NCI-H1694 treated with DMSO at 0.1 percent for 48 hours (cell line): ENCODE measurements around the gene MFSD12.
"Not testable (repeated sequence)": the region's sequence is repeated elsewhere in the genome, so short reads cannot be mapped to it uniquely, and the experiment has no call there.

Source experiments
- DNase-seq: peaks from one replicate; lab custom pipeline; 2025; lab: John Stamatoyannopoulos, UW

MFSD12 gene

DNA sequence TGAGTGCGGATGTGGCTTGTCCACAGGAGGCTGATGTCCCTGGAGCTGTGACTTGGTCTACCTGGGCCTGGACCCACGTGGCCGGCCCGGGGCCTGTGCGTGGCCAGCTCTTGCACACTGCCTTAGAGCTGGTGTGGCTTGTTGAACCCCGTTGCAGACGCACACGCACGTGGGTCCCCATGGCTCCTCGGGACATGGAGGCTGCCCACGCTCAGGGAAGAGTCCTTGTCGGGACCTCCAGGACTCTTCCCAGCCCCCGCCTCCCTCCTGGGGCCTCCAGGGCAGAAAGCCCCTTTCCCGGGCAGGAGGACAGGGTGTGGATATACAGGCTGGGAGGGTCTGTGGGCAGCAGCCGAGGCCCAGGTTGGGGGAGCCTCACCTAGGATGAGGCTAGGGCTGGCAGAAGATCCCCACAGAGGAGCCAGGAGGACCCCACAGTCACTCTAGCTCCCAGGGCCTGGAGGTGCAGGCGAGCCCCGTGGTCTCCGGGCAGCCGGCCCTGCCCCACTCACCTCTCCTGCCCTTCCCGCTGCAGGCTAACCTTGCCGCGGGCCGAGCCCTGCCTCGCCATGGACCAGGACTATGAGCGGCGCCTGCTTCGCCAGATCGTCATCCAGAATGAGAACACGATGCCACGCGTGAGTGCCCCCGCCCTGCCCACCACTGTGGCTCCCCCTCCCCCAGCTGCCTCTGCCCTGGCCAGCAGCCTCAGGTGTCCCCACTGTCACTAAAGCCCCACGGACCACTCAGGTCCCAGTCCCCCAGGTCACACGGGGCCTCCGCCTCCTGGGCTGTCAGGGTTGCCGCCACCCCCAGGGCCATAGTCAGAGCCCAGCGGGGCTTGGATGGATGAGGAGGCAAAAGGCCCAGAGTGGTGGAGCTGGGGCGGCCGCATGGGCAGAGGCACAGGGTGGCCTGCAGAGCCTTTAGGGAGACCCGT is 34.7 kb downstream of the MFSD12 start:
- no peak for DNase-seq

DNA sequence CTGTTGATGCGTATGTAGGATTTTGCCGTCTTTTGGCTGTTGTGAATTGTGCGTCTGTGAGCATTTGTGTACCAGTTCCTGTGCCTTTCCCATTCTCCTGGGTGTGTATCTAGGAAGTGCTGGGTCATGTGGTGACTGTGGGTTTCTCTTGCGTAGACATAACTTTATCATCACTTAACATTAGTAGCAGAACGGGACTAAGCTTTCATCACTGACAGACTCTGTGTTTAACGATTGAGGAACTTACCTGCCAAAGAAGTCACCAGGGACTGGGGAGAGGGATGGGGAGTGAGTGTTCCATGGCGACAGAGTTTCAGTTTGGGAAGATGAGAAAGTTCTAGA is 36.3 kb downstream of the MFSD12 start:
- no peak for DNase-seq

DNA sequence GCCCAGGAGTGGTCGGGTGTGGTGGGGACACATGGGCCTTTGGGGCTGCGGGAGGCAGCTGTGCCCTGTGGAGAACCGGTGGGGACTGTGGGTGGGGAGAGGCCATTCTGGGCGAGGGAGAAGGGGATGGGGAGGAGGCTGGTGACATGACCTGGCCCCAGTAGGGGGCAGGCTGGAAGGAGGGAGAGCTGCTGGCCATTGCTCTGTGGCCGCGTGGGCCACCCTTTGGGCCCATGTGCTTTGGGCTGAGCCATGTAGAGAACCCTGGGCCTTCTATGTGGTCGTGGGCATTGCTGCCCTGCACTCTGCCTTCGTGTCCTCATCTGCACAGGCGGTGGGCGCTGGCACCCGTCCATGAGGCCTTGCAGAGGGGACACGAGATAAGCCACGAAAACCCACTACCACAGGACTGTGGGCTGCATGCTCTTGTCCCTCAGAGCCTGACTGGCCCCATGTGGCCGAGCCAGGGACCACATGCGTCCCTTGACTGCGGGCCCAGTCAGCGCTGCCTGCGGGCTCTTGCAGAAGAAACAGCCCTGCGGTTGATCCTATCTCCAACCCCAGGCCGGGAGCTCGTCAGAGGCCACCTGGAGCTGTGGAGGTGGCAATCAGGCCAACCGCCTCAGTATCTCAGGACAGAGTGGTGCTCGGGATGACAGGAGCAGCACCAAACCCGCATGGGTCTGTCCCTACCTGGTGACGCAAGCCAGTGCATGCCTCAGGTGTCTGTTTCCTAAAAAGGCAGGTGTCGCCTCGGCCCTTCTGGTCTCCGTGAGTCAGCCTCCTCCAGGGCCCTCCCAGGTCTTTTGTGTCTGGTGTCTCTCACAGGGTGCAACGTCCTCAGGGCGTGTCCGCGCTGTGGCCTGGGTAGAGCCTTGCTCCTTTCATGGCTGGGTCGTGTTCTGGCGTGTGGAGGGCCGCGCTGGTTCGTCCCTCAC is 37.0 kb downstream of the MFSD12 start:
- no peak for DNase-seq

DNA sequence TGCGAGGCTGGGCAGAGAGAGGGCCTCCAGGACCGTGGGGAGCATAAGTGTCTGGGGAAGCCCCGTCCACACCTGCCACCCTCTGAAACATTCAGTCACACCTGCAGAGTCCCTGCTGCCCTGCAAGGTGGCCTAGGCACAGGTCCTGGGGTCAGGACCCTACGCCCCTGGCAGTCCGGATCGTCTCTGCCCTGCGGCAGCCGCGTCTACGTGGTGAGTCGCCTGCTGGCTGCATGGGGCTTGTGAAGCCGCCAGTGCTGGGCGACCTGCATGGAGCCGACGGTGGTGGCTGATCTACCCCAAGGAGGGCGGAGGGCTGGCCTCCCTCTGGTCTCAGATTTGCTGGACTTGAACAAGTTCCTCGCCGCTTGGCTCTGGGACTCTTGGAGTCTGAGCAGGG is 38.3 kb downstream of the MFSD12 start:
- DNase-seq: no peak

DNA sequence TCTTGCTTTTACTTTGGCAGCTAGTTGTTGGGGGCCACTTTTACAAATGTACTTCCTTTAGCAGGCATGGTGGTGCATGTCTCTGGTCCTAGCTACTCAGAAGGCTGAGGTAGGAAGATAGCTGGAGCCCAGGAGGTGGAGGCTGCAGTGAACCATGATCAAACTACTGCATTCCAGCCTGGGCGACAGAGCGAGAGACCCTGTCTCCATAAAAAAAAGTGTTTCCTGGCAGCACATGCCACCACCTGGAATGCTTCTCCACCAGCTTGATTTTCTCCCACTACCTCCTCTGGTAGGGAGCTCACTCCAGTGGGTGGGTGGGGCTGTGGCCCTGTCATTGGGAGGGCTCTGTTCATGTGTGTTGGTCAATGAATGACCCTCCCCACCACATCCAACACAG is 38.7 kb downstream of the MFSD12 start:
- no peak for DNase-seq

DNA sequence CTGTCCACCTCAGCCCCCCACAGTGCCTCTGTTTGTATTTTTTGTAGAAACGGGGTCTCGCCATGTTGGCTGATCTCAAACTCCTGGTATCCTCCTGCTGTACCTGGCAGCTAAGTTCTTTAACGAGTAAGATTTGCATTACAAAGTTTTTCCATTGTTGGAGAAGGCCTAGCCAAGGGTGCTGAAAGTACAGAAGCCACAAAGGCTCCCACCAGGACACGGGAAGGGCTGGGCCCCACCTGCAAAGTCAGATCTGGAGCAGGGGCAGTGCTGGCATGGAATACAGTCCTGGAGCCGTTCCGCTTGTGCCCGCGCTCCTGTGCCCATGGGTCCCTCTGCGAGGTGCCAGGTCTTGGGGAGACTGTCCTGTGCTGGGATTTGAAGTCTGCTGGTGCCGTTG is 39.1 kb downstream of the MFSD12 start:
- DNase-seq: no peak

DNA sequence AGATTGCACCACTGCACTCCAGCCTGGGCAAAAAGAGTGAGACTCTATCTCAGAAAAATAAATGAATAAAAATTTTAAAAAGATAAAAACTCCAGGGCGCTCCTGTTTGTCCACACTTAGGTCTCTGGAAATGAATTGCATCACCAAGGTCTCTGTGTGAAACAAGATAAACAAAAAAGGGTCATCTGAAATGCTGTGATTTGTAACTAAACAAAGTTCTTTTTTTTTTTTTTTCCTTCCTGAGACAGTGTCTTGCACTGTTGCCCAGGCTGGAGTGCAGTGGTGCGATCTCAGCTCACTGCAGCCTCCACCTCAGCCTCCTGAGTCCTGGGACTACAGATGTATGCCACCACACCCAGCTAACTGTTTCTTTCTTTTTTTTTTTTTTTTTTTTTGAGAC is 39.7 kb downstream of the MFSD12 start:
- no peak for DNase-seq

DNA sequence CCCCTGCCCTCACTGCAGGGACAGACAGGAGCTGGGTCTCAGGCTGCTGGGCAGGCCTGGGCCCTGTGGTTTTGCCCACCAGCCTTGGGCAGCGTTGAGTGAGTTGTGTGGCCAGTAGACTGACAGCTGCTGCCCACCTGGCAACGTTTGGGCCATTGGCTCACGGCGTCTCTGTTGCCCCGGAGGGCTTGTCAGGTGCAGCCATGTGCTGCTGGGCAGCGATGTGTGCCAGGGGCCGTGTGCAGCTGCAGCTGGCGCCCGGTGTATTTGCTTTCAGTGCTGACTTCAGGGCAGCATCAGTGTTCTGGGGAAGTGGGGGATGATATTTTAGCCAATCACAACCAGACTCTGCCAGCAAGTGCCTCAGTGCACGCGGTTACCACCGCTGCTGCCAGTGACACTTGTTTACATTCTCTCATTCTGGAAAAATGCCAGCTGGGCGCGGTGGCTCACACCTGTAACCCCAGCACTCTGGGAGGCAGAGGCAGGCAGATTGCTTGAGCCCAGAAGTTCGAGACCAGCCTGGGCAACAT is 40.6 kb downstream of the MFSD12 start:
- DNase-seq: peak; percentile 31

DNA sequence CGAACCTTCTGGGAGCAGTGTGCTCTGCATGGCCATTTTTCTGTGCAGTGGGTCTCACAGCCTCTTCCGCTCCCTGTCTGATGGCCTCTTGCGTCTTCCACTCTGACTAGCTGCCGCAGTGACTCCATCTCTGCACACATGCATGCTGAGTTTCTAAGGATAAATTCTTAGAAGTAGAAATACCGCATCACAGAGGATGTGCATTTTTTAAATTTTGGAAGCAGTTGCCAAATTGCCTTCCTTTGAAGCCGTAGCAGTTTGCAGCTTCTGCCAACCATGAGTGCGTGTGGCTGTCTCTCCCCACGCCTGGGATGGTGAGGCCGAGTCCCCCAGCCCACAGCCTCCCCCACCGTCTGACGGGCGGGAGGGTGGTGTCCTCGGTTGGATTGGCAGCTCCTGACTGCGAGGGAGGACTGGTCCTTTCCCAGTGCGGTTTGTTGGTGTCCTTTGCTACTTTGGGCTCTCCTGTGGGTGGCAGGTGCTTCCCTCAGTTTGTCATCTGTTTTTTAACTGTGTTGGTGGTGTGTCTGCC is 41.4 kb downstream of the MFSD12 start:
- no peak for DNase-seq

DNA sequence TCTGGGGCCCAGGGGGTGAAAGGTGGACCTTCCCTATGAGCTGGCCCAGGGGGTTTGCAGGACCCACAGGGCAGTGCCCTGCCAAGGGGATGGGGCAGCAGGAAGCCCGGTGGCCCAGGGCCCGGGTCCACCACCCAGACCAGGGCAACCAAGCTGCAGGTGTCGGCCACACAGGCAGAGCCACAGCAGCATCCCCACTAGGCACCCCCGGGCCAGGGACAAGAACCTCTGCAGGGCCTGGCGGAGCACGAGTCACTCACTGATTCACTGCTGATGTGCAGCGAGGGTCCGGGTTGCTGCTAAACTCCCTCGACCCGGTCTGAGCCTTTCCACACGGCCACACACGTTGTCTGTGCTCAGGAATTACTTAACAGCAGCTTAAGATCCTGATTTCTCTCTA is 42.5 kb downstream of the MFSD12 start:
- no peak for DNase-seq

DNA sequence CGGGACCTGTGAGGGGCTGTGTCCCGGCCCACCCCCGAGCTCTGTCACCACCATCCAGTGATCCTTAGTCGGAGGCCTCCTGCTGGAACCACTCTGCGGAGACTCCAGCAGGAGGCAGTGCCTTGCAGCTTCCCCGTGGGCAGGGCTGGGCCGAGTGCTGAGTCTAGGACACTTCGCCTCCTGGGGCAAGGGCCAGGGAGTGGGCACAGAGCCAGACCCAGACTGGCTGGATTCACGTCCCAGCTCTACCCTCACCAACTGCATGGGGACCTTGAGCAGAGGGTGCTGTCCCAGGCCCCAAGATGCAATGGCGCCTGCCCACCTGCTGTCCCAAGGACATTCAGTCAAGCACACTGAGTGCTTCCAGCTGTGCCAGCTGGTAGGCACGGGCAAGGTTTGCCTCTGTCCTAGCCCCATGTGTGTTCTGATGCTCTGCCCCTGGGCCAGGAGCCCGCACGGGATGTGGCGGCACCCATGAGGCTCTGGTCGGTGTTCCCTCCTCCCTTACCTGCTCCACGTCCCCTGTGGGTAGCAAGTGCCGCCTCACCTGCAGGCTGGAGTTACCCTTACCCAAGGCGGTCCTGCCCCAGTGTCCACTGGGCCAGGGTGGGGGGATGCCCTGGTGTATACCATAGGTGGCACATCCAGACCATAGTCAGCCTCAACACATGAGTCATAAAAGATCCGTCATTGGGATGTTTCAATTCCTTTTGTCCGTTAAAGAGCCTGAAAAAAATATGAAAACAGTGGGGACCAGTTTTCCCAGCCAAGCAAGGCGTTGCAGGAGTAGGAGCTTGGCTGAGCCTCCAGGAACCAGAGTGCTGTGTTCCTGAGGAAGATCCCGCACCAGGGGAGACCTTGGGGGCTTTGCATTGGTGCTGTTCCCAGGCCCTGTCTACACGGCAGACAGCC is 43.9 kb downstream of the MFSD12 start:
- no peak for DNase-seq

DNA sequence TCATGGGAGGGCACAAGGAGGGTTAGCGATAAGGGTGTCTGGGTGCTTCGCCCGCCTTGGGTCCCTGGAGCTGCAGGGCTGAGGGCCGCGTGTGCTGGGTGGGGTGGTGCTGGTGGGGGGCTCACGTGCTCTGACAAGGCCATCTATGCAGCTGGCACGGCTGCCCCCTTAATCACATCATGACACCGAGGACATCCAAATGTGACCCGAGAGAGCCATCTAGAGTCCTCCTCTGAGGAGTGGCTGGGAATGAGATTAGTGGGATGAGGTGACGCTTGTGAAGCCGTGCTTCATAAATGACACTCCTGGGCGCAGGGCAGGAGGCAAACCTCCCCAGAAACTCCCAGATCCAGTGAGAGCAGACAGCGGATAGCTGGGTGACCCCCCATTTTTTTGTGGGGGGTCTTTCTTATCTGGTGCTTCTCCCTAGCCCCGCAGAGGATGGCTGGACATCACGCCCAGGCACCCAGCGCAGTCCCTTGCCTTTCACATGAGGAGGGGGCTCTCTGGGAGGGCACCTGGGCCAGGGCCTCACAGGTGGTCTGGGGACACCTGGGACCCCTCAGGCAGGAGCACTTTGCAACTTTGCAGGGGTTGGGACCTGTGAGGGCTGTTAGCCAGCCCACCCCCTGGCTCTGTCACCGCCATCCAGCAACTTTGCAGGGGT is 44.7 kb downstream of the MFSD12 start:
- DNase-seq: no peak

DNA sequence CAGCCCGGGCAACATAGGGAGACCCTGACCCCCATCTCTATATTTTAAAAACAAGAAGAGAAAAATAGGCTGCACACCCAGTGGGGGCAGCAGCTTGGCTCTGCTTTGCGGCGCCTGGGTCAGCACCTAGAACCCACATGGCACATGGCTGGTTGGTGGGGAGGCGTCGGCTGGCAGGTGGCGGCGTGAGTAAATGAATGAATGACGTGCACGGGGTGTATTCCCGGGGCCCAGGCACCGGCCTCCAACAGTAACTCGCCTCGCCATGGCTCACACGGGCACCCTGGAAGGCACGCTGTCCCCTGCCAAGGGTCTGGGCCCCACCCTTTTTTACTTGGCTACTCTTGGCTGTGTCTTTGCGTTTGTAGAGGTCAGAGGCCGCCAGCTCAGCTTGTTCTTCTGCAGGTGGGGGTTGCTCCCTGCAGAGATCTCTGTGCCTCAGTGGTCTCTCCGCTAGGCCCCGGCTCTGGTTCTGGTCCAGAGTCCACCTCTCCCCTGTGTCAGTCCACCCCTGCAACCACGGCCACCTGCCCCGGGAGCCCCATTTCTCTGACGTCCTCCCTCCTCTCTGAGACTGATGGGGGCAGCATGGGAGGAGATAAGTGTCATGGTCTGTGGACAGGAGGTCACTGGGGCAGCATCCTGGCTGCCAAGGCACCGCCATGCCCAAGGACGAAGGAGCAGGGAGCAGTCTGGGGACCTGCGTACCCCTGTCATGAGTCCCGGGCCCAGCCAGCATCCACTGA is 45.7 kb downstream of the MFSD12 start:
- DNase-seq: no peak

DNA sequence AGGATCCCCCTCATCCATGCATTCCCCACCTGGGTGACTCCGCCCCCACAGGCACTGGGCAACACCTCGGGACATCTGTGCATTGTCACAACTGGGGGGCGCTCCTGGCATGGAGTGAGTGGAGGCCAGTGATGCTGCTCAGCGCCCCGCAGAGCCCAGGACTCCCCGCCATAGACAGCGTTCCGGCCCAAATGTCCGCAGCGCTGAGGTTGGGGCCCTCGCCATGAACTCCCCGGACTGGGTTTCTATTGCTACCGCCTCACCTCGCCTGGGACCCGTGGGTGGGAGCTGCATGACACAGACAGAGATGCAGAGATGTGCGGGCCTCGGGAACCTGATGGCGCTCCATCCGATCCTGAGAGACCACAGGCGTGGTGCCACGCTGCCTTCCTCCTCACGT is 46.7 kb downstream of the MFSD12 start:
- DNase-seq: no peak

DNA sequence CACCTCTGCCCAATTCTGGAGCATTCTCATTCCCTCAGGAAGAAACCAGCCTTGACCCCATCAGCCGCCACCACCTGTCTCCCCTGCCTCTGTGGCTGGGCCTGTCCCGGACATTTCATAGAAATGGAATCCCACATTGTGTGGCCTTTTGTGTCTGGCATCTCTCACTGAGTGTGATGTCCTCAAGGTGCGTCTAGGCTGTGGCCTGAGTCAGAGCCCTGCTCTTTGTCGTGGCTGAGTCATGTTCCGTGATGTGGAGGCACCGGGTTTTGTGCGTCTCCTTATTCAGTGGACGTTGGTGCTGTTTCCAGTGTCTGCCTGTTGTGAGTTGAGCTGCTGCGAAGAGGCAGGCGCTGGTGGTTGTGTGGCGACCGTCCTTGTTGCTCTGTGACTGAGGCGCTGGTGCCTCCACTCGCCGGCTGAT is 47.8 kb downstream of the MFSD12 start:
- no peak for DNase-seq

DNA sequence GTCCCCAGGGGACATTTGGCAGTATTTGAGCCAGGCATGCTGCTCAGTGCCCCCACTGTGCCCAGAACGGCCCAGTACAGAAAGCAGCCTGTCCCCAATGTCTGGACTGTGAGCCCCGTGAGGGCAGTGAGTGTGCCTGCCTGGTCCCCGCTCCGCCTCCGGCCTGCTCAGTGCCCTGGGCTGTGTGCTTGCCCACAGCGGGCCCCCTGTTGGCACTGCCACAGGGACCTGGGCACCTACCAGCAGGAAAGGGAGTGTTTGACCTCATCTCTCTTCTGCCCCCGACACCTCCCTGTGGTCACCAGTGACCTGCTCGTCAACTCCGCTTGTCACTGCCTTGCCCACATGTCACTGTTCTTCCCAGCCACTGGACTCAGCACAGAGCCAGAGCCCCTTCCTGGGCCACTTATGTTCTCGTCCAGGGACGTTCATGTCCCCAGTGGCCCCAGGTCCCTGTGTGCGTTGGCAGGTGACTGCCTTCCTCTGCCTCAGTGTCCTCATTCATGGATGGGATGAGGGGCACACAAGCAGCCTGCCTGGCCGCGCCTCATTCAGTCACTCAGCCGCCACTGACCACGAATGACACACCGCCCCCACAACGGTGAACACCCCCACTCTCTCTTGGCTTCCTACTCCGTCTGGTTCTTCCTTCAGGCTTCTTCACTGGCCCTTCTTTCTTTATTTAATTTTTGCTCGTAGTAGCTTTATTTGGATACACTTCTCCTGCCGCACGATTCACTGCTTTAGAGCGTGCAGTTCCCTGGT is 48.4 kb downstream of the MFSD12 start:
- no peak for DNase-seq

DNA sequence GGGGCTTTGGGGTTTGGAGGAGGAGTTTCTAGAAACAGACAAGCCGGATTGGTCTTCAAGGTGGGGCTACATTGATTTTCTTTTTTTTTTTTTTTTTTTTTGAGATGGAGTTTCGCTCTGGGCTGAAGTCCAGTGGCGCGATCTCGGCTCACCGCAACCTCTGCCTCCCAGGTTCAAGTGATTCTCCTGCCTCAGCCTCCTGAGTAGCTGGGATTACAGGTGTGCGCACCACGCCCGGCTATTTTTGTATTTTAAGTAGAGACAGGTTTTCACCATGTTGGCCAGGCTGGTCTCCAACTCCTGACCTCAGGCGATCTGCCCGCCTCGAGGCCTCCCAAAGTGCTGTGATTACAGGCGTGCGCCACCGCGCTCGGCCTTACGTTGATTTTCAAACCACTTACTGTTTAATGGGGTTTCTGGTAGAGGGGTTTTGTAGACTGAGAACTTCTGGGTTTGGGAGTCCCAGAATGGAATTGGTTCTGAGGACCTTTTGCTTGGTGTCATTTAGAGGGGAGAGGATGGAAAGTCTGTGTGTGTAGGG is 49.2 kb downstream of the MFSD12 start:
- DNase-seq: not testable (repeated sequence)

DNA sequence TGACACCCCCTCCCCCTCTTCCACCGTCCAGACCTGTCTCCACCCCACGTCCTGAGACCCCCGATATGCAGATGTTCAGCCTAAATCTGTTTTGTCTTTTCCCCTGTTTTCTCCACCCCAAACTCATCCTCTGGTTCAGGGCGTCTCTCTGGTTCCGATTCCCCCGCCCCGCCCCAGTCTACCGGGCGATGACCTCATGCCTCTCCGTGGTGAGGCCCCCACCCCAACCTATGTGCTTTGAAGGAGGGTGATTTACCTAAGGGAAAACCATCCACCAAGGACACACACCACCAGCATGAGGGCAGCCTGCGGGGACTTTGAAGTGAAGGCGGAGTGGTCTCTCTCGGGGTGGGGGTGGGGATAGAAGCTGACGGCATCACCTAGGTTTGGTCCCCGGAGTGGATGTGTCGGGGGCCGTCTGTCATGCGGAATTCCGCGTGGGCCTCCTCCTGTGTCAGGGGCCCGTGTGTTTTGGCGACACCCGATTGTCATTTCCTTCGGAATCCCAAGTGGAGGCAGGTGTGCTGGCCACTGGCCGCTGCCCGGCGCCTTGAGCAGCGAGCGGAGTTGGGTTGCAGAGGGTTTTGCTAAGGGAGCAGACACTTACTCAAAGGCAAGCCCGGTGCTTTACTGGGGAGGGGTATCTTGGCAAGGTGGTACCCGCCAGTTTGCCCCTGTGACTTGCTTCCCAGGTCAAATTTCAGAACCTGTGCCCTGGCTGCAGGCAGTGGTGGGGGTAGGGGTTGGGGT is 49.8 kb downstream of the MFSD12 start:
- DNase-seq: no peak
